Activated naive CD8-positive, alpha-beta T cell treated with anti-CD3 and anti-CD28 coated beads, Interleukin-2, amount 50 U/mL, for 24 hours (primary cell): Measurements from ENCODE around the gene METTL13.

Experiments
- ATAC-seq: fragments of 150-1000 bp; cut with Tn5 transposase; one replicate; pipeline ENCODE4 v1.10.0; 2021
- DNase-seq: peaks from one replicate; pipeline ENCODE4 v3.0.0; 2021
- H3K27ac Mint-ChIP-seq: one replicate; pipeline ENCODE4 v1.8.0; 2021; ENCODE audit warnings: mild to moderate bottlenecking, mixed read lengths
- H3K27me3 Mint-ChIP-seq: one replicate; pipeline ENCODE4 v1.8.0; 2021; ENCODE audit warnings: mixed read lengths
- H3K36me3 Mint-ChIP-seq: one replicate; pipeline ENCODE4 v1.8.0; 2021; ENCODE audit warnings: low read depth, mixed read lengths
- H3K4me1 Mint-ChIP-seq: one replicate; pipeline ENCODE4 v1.8.0; 2021; ENCODE audit warnings: mixed read lengths
- H3K4me3 Mint-ChIP-seq: one replicate; pipeline ENCODE4 v1.8.0; 2021; ENCODE audit warnings: mild to moderate bottlenecking, moderate library complexity, mixed read lengths
- H3K9me3 Mint-ChIP-seq: one replicate; pipeline ENCODE4 v1.8.0; 2021; ENCODE audit warnings: mixed read lengths

The METTL13 gene

GRCh38 chr1:171781176-171781875 is at the start of gene METTL13:
Gene METTL13, plus strand, starts transcription at chr1:171781660. Its CDS starts 308 bp downstream, at chr1:171781968.
- peaks cover 26% of the 10 kb centered on the region for H3K36me3 Mint-ChIP-seq
- no peaks in the 10 kb centered on the region for H3K27me3 Mint-ChIP-seq
- DNase-seq: peak; percentile 97
- peak; percentile 98 for ATAC-seq
- peak within 1 kb of the TSS; percentile 97 for H3K27ac Mint-ChIP-seq
- no peaks in the 10 kb centered on the region for H3K9me3 Mint-ChIP-seq
- peaks cover 58% of the 10 kb centered on the region for H3K4me1 Mint-ChIP-seq
- peak within 1 kb of the TSS; percentile 97 for H3K4me3 Mint-ChIP-seq

- ATAC-seq: no peak
- H3K36me3 Mint-ChIP-seq: peaks cover 10% of the 10 kb centered on the region
- no peaks in the 10 kb centered on the region for H3K27me3 Mint-ChIP-seq
- no peak overlapping the region for H3K27ac Mint-ChIP-seq
- no peak overlapping the region for H3K4me3 Mint-ChIP-seq
- peaks cover 40% of the 10 kb centered on the region for H3K4me1 Mint-ChIP-seq
- H3K9me3 Mint-ChIP-seq: no peaks in the 10 kb centered on the region
- no peak for DNase-seq
Observed at GRCh38 chr1:171736196-171736595, 45.3 kb upstream of the METTL13 start.

- Mint-ChIP-seq H3K9me3 (no peaks in the 10 kb centered on the region), H3K36me3 (peaks cover 8% of the 10 kb centered on the region), H3K27me3 (no peaks in the 10 kb centered on the region), H3K4me1 (peaks cover 56% of the 10 kb centered on the region), H3K4me3 (no peak overlapping the region), H3K27ac (peak overlapping the region; percentile 46)
- DNase-seq (no peak), ATAC-seq (no peak)
Observed at GRCh38 chr1:171738911-171739310, 42.5 kb upstream of the METTL13 start.

GRCh38 chr1:171739656-171740055 is 41.8 kb upstream of the METTL13 start:
- Mint-ChIP-seq H3K36me3 (peaks cover 8% of the 10 kb centered on the region), H3K4me3 (peak overlapping the region; percentile 99), H3K27ac (peak overlapping the region; percentile 56), H3K9me3 (no peaks in the 10 kb centered on the region), H3K27me3 (no peaks in the 10 kb centered on the region), H3K4me1 (peaks cover 60% of the 10 kb centered on the region)
- ATAC-seq (no peak), DNase-seq (no peak)

- Mint-ChIP-seq H3K36me3 (peaks cover 6% of the 10 kb centered on the region), H3K4me1 (peaks cover 57% of the 10 kb centered on the region), H3K27me3 (no peaks in the 10 kb centered on the region), H3K4me3 (peak overlapping the region; percentile 99), H3K27ac (peak overlapping the region; percentile 56), H3K9me3 (no peaks in the 10 kb centered on the region)
- ATAC-seq (no peak), DNase-seq (no peak)
Observed at GRCh38 chr1:171740356-171740863, 41.0 kb upstream of the METTL13 start.

- ATAC-seq: peak; percentile 30
- H3K9me3 Mint-ChIP-seq: no peaks in the 10 kb centered on the region
- peak; percentile 38 for DNase-seq
- H3K4me3 Mint-ChIP-seq: peak overlapping the region; percentile 99
- H3K27me3 Mint-ChIP-seq: no peaks in the 10 kb centered on the region
- H3K36me3 Mint-ChIP-seq: peaks cover 4% of the 10 kb centered on the region
- peak overlapping the region; percentile 98 for H3K27ac Mint-ChIP-seq
- H3K4me1 Mint-ChIP-seq: peaks cover 57% of the 10 kb centered on the region
Observed at GRCh38 chr1:171740987-171741871, 40.2 kb upstream of the METTL13 start.

- peaks cover 57% of the 10 kb centered on the region for H3K4me1 Mint-ChIP-seq
- H3K27ac Mint-ChIP-seq: peak within 1 kb of the TSS; percentile 98
- ATAC-seq: peak; percentile 94
- H3K36me3 Mint-ChIP-seq: peaks cover under 1% of the 10 kb centered on the region
- no peaks in the 10 kb centered on the region for H3K9me3 Mint-ChIP-seq
- peak; percentile 87 for DNase-seq
- no peaks in the 10 kb centered on the region for H3K27me3 Mint-ChIP-seq
- H3K4me3 Mint-ChIP-seq: peak within 1 kb of the TSS; percentile 99
Observed at GRCh38 chr1:171741872-171742576, 39.4 kb upstream of the METTL13 start, which contains the start of gene VAMP4. Gene VAMP4, minus strand, starts transcription at chr1:171742065. Its CDS starts 3,651 bp downstream, at chr1:171738414.

- H3K9me3 Mint-ChIP-seq: no peaks in the 10 kb centered on the region
- H3K27ac Mint-ChIP-seq: peak overlapping the region; percentile 98
- DNase-seq (peak; percentile 22), ATAC-seq (no peak)
- H3K4me3 Mint-ChIP-seq: peak overlapping the region; percentile 99
- no peaks in the 10 kb centered on the region for H3K36me3 Mint-ChIP-seq
- H3K4me1 Mint-ChIP-seq: peaks cover 57% of the 10 kb centered on the region
- no peaks in the 10 kb centered on the region for H3K27me3 Mint-ChIP-seq
Observed at GRCh38 chr1:171742577-171742922, 38.9 kb upstream of the METTL13 start.

GRCh38 chr1:171743081-171743870 is 38.2 kb upstream of the METTL13 start:
- H3K9me3 Mint-ChIP-seq: no peaks in the 10 kb centered on the region
- no peaks in the 10 kb centered on the region for H3K36me3 Mint-ChIP-seq
- DNase-seq: no peak
- peak overlapping the region; percentile 99 for H3K4me3 Mint-ChIP-seq
- H3K27ac Mint-ChIP-seq: peak overlapping the region; percentile 98
- no peaks in the 10 kb centered on the region for H3K27me3 Mint-ChIP-seq
- peaks cover 55% of the 10 kb centered on the region for H3K4me1 Mint-ChIP-seq
- no peak for ATAC-seq

- H3K27me3 Mint-ChIP-seq: no peaks in the 10 kb centered on the region
- H3K4me3 Mint-ChIP-seq: no peak overlapping the region
- ATAC-seq (no peak), DNase-seq (no peak)
- H3K4me1 Mint-ChIP-seq: peaks cover 38% of the 10 kb centered on the region
- H3K9me3 Mint-ChIP-seq: no peaks in the 10 kb centered on the region
- H3K36me3 Mint-ChIP-seq: no peaks in the 10 kb centered on the region
- no peak overlapping the region for H3K27ac Mint-ChIP-seq
Observed at GRCh38 chr1:171744986-171745385, 36.5 kb upstream of the METTL13 start.

- Mint-ChIP-seq H3K4me3 (no peak overlapping the region), H3K9me3 (no peaks in the 10 kb centered on the region)
- ATAC-seq: no peak
Observed at GRCh38 chr1:171748651-171749050, 32.8 kb upstream of the METTL13 start.

GRCh38 chr1:171751221-171751620 is 30.2 kb upstream of the METTL13 start:
- H3K36me3 Mint-ChIP-seq: no peaks in the 10 kb centered on the region
- ATAC-seq (no peak), DNase-seq (no peak)
- H3K27ac Mint-ChIP-seq: no peak overlapping the region
- peaks cover 2% of the 10 kb centered on the region for H3K27me3 Mint-ChIP-seq
- no peak overlapping the region for H3K4me3 Mint-ChIP-seq
- no peaks in the 10 kb centered on the region for H3K9me3 Mint-ChIP-seq
- H3K4me1 Mint-ChIP-seq: no peaks in the 10 kb centered on the region

More at GRCh38 chr1:171748651-171749050, 32.8 kb upstream of the METTL13 start:
- peaks cover 6% of the 10 kb centered on the region for H3K4me1 Mint-ChIP-seq
- H3K36me3 Mint-ChIP-seq: no peaks in the 10 kb centered on the region
- H3K27ac Mint-ChIP-seq: no peak overlapping the region
- no peak for DNase-seq
- no peaks in the 10 kb centered on the region for H3K27me3 Mint-ChIP-seq

- ATAC-seq (no peak), DNase-seq (no peak)
- Mint-ChIP-seq H3K36me3 (no peaks in the 10 kb centered on the region), H3K4me3 (no peak overlapping the region), H3K9me3 (no peaks in the 10 kb centered on the region), H3K27me3 (peaks cover 4% of the 10 kb centered on the region), H3K4me1 (no peaks in the 10 kb centered on the region), H3K27ac (no peak overlapping the region)
Observed at GRCh38 chr1:171753182-171753581, 28.3 kb upstream of the METTL13 start.
